Suppressor macrophage (primary cell): ENCODE results near the gene GOSR1.
A peak's percentile ranks its signal among the peaks of the same experiment; 100 is the strongest.
"Not testable (repeated sequence)": the region's sequence is repeated elsewhere in the genome, so short reads cannot be mapped to it uniquely, and the experiment has no call there.

Experiments used
- DNase-seq, 4 experiments: peaks; one replicate each; pipeline ENCODE4 v3.0.0-alpha.2; 2020 to 2022

Gene GOSR1

DNA sequence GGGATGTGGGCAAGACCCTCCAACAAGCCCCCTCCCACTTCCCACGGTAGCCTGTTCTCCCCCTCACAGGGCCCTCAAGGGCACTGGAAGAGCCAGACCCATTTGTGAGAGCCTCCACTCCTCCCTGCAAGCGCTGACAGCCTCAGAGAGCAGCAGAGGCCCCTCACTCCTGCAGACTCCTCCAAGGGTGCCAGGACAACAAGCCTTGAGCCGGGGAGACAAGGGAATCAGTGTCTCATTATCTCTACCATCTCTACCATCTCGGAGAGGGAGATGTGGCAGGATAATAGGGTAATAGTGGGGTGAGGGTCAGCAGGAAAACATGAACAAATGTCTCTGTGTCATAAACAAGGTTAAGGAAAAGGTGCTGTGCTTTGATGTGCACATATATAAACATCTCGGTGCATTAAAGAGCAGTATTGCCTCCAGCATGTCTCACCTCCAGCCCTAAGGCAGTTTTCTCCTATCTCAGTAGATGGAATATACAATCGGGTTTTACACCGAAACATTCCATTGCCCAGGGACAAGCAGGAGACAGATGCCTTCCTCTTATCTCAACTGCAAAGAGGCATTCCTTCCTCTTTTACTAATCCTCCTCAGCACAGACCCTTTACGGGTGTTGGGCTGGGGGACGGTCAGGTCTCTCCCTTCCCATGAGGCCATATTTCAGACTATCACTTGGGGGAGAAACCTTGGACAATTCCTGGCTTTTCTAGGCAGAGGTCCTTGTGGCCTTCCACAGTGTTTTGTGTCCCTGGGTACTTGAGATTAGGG is 86.1 kb downstream of the GOSR1 start:
- not testable (repeated sequence) for DNase-seq

DNA sequence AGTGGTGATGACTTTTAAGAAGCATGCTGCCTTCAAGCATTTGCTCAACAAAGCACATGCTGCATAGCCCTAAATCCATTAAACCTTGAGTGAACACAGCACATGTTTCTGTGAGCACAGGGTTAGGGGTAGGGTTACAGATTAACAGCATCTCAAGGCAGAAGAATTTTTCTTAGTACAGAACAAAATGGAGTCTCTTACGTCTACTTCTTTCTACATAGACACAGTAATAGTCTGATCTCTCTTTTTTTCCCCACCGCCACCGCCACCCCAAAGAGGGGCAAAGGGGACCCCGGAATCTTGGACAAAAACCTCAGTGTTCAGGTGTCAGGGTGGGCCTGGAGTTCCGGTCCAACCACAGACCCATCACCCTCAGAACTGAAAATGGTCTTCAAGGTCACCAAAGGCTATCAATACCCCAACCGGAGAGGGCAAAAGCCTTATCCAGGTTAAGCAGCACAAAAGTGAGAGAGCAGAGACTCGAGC is 86.7 kb downstream of the GOSR1 start:
- DNase-seq, result not testable (repeated sequence)

DNA sequence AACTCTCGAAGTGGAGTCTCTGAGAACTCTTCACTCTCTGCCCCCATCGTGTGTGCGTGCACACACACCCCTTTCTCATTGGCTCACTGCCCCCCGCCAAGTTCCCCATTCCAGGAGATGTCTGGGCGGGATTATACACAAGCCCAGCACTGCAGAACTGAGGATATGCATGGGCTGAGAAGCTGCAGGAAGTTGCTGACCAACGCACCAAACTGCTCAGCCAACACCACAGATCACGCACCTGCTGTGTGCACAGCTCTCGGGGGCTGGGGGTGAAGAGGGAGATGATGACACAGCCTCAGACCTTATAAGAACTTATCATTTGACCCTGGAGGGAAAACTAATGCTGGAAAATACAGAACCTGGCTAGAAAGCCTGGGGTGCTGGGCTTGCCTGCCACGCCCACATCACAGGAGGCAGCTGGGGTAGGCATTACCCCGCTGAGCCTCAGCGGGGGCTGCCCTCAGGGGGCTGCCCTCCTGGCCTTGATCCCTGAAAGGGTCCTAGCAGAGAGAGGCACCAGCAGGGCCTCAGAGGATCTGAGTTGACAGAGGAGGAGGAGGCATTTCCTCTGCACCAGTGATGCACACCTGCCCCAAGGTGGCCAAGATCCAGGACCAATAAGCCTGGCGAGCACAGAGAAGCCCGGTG is 87.3 kb downstream of the GOSR1 start:
- peak; percentile 82 to 92 (median 86) for DNase-seq

DNA sequence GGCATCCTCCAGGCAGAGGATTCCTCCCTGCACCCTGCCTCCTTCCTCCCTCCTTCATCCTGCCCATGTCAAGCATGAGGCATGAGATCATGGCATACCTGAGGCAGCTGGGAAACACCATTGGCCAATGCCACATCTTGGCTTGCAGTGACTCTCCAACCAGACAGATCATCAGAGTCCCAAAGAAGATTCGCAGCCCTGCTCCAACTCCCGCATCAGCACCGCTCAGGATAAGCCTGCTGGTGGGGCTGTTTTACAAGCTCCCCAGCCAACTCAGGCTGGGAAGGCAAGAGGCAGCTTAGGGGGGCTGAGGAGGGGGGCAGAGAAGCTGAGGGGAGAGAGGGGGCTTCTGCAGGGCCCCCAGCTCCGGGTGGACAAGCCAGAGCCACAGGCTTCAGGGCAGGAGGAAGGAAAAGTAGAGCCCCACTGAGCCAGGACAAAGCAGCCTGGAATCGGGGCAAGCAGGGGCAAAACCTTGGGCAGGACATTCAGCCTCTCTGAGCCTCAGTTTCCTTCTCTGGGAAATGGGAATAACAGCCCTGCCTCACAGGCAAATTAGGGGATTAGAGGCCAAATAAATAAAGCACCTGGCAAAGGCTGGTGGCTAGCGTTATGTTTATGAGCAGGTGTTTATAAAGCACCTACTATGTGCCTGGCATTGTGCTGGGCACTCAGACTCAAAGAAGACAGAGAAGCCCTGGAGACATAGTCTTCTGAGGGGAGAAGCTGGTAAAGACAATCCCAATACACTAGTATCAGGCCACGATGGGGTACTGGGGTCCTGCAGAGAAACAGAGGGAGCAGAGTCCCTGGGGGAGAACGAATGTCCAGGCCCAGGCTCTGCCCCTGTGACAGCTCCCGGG is 88.1 kb downstream of the GOSR1 start:
- DNase-seq, result no peak

DNA sequence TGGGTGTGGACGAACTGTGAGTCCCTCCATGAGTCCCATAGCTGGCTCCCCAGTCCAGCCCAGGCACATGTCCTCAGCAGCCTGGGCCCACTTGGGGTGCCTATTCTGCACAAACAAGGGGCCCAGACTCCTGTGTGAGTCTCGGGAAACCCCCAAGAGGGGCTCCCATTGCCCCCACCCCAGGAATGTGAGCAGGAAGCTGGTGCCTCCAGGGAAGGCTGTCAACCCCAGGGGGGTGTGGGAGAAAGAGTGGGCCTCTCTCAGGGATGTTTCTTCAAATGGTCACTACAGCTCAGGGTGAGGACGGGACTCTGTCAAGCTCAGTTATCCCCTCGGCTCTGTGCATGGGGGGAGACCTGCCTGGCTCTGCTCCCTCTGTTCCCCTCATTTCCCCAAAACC is 88.9 kb downstream of the GOSR1 start:
- DNase-seq, result not testable (repeated sequence)

DNA sequence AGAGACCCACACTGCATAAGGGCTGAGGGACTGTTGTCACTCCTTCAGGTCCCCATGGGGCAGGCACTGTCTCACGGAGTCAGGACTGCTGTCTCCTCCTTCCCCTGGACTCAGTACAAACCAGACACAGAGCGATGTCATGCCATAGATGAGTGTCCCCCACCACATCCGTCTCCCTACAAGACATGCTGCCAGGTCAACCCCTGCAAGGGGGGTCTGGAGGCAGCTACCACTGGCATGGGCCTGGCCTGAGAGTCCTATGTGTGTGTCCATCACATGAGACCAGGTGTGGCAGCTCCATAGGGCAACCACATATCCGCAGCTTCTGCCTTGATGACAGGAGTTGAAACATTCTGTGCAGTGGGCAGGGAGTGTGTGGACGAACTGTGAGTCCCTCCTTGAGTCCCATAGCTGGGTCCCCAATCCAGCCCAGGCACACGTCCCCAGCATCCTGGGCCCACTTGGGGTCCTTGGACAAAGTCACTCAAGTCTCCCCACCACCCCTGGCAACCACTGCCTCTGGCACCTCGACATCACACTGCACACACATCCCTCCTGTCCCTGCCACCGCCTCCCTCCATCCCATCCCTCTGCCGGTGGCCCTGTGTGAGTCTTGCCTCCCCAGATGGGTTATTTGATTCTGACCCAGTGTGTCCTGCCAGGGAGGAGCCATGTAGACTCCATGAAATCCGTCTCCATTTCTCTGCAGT is 89.5 kb downstream of the GOSR1 start:
- not testable (repeated sequence) for DNase-seq

DNA sequence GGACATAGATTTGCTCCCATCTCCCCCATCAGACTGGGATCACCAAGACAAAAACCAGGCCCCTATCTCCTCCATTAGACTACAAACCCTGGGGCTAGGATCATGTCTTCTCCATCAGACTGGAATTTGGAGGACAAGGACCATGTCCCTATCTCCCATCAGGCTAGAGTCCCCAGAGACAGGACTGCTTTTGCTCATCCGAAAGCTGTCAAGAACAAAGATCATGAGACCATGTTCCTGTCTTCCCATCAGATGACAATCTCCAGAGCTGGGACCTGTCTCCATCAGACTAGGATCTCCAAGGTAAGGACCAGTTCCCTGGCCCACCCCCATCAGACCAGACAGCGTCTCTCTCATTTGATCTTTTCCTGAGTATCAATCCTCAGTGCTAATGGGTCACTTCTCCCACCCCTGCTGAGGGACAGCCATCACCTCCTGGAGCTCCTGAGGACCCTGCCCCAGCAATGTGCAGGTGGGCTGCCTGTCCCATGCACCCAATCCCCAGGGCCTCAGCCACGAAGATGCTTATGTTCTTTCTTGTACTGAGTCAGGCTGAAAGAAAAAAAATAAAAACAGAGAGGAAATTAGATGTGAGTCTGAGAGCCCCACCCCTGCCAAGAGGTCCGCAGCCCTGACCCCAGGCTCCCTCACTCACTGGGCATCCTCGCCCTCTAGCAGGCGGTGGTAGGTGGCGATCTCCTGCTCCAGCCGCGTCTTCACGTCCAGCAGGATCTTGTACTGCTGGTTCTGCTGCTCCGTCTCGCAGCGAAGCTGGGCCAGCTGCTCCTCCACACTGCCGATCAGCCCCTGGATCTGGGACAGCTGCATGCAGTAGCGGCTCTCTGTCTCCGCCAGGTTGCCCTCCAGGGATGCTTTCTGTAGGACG is 90.3 kb downstream of the GOSR1 start:
- no peak for DNase-seq

DNA sequence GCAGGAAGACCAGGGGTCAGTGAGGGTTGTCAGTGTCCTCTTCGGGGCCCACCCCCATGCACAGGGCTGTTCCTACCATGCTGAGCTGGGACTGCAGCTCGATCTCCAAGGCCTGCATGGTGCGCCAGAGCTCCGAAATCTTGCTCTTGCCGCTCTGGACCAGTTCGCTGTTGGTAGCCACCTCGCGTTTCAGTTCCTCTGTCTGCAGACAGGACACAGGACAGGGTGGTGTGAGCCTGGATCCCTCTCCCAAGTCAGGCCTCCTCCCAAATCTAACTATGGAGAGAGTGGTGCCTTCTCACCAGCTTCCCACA is 90.9 kb downstream of the GOSR1 start:
- DNase-seq, result no peak

DNA sequence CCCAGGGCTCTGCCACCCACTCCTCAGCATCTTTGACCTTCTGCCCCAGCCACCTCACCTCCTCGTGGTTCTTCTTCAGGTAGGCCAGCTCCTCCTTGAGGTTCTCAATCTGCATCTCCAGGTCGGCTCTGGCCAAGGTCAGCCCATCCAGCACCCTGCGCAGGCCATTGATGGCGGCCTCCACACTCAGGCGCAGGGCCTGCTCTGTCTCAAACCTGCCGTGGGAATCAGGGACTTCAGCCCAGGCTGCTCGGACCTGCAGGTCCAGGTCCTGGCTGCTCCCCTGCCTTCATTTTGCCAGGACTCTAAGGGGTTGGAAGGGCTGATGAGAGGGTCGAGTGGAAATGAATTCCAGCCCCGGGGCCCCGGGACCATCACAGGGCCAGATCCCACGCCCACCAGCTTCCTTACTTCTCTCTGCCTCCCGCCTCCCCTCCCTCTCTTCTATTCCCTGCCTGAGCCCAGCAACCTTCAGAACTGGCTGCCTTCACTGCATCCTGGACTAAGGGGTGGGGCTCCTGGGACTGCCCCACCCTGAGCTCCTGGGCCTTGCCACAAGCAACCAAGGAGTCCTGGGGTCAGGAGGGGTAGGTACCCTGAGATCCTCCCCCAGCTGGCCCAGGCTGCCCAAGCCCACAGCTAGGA is 92.4 kb downstream of the GOSR1 start:
- DNase-seq, result not testable (repeated sequence)

DNA sequence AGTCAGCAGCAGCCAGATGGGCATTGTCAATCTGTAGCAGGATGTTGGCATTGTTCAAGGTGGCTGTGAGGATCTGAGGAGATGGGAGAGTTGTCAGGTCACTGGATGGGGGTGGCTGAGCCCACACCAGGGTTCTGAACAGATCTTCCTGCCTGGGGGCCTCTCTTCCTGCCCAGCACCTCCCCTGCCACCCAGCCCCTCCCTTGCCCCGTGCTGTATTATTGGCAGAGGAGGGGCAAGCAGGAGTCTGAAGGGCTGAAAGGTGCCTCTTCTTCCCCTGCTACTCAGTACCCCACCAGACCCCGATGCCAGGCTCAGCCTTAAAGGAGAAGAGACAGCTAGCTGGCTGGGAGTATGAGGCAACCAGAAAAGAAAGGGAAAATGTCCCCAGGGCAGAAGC is 93.0 kb downstream of the GOSR1 start:
- DNase-seq, result no peak

DNA sequence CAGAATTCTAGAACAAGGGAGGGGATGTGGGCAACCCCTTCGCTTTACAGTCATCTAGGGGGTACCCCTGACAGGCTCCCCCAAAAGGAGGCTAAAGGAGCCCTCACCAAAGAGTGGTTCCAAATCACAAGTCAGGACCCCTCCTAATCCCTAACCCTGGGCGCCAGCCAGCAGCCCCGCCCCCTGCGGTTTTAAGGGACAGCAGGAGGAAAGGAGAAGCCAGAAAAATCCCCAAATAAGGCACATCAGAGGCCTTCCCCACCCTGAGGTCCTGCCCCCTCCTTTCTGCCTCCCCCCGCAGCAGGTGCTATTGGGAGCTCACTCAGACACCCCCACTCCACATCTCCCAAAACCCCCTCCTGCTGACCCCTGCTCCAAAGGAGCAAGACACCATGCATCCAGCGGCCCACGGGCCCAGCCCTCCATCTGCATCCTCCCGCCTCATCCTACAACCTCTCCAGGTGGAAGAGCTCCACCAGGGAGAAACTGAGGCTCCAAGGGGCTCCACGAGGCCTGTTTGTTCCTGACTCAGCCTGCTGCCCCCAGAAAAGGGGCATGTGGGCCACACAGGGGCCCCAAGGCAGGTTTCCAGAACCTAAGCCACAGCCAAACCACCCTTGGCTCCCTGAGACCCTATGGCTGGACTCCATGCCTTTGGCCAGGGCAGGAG is 93.5 kb downstream of the GOSR1 start:
- peak in 1 of 4 experiments; percentile 36 for DNase-seq

DNA sequence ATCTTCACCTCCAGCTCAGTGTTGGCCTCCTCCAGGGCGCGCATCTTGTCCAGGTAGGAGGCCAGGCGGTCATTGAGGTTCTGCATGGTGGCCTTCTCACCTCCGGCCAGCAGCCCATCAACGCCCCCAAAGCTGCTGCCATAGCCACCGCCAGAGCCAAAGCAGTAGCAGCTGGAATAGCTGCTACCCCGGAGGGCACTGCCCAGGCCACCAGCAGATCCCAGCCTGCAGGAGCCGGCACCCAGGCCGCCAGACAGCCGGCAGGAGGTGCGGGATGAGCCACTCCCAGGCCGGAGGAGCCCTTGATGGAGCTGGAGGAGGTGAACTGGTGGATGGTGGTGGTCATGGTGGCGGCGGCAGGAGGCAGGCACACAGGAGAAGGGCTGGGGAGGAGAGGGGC is 94.2 kb downstream of the GOSR1 start:
- not testable (repeated sequence) for DNase-seq

DNA sequence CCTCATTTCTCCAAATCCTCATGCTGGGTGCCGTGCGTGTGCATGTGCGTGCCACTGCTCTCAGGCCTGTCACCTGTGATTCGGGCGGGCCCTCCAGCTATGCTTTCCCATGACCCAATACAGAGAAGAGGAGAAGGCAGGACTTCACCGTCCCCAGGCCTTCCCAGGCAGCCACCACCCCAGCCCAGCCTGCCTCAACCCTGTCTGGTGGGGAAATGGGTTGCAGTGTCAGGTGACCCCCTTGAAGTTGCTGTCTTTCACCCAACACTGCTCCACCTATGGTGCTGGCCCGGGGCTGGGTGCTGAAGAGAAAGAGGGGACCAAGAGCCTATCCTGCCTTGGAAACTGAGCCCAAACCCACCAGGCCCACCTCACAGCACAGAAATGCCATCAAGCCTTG is 94.7 kb downstream of the GOSR1 start:
- DNase-seq, result no peak

DNA sequence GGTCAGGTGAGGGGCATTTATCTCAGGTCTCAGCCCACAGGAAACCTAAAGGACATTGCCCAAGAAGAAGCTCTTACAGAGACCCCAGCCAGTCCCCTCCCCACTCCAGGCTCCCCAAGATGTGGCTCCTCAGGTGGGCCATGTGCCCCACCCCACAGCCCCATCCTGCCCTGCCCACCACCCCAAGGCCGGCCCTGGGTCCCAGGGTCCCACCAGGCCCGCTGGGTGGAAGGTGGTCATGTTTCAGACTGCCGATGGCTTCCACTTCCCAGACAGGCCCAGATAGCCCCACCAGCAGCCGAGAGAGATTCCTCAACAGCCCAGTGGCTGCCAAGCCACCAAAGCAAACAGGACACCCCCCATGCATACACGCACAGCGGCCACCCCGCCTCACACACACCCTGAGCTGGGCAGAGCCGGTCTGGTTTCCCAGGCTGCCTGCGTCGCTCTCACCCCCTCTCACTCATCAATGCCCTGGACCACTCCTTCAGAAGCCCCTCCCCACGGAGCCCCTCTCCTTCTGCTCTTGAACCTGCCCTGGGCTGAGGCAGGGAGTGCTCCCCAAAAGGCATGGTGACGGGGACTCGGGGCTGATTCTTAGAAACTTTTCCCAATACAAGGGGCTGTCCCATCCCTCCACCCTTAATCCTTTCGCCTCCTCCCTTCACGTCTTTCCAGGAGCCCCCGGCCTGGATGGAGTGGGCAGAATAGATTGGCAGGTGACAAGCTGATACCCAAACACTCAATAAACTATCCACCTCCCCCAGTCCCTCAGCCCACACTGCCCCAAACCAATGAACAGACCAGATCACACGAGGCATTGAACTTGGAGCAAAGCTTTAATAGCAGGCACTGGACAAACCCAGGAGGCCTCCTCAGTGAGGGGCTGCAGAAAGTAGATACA is 95.7 kb downstream of the GOSR1 start:
- DNase-seq, result not testable (repeated sequence)

DNA sequence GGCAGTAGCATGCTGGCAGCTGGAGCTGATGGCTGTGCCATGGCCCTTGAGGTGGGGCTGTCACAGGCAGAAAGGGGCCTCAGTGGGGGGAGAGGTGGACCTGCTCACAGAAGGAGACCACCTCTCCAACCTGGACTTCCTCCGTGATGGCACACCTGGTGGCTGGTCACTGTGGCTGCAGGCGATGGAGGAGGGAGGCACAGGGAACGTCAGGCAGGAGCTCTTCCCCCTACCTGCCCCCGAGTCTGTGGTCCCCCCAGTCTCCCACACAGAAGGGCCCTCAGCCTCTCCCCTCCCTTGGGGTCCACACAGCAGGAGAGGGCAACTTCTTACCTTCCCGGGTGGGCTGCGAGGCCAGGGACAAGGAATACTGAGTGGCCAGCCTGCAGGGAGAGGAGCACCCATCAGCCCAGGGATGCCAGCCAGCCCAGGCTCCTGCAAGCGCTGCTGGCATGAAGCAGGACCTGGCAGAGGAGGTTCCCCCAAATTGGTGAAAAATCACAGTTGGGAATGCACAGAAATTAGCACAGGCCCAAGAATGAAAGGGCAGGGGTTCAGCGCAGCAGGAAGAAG is 96.5 kb downstream of the GOSR1 start:
- DNase-seq, result no peak

DNA sequence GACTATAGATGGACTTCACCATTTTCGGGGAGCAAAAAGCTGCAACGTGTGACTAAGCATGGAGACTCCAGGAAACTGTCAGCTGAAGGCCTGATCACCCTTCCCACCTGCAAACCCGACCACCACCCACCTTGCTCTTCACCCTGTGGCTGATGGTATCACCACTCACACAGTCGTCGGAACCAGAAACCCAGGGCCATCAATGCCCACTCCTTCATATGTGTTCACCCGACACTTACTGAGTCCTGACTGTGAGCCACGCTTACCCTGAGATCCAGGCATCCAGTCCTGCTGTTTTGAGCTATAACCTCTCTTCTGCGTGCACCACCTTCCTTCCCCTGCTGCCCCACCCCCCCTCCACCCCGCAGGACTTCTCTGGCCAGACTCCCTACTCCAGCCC is 97.1 kb downstream of the GOSR1 start:
- not testable (repeated sequence) for DNase-seq

DNA sequence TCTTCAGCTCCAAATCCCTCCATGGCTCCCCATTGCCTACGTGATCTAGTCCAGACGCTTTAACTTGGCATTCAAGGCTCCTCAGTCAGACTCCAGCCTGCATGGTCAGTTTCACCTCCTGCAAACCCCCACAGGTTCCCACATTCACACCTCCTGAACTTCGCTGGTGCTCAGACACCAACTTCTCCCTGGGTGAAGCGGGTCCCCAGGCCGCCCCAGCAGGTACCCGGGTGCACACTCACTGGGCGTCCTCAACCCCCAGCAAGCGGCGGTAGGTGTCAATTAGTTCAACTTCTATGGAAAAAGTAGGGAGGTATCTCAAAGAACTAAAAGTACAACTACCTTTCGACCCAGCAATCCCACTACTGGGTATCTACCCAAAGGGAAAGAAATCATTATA is 97.6 kb downstream of the GOSR1 start:
- DNase-seq, result not testable (repeated sequence)

DNA sequence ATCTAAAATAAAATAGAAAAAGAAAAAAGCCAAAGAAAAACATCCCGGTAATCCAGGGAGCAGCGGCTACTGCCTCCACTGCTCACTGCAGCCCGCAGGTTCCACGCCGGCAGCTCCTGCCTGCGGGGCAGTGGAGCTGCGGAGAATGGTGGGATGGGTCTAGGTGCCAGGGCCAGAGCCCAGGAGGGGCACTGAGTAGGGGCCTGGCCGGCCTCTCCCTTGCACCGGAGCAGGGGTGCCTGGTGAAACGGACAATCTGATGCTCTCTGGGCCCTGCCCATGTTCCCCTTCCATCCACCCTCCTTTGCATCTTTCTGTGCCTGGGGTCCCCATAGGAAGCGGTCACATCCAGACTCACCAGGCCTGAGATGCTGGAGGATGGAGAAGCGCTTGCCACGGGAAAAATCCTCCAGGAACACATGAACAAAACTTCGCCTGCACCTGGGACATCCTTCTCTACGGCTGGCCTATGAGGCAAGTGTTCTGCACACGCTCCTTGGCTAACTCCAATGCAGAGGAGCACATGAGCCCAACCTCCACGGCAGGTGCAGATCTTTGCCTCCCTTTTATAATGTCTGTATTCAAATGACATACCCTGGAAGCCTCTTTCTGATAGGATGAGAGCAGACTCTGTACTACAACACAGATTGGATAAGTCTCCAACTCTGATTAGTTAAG is 98.6 kb downstream of the GOSR1 start:
- DNase-seq, result not testable (repeated sequence)
